ENCODE data around the gene SPRN. TPM values are rescaled to one million over a fixed set of nuclear protein-coding genes. Genes with fewer than 3 reads are reported as not detected.
A peak's percentile ranks its signal among the peaks of the same experiment; 100 is the strongest.

SPRN gene
- total RNA-seq, 1 experiment from 2014 or later, result not detected

- peak; percentile 61 for DNase-seq (ENCODE audit: low read depth)
Observed at GRCh38 chr10:133405844-133406527, 18.4 kb downstream of the SPRN start.

GRCh38 chr10:133405272-133405671 lies 19.2 kb downstream of the SPRN start:
- DNase-seq (ENCODE audit: low read depth), result no peak

GRCh38 chr10:133403784-133404183 lies 20.6 kb downstream of the SPRN start:
- DNase-seq (ENCODE audit: low read depth), result no peak

- DNase-seq (ENCODE audit: low read depth), result no peak
Observed at GRCh38 chr10:133403359-133403758, 21.1 kb downstream of the SPRN start.

- DNase-seq (ENCODE audit: low read depth), result no peak
Observed at GRCh38 chr10:133401981-133402725, 22.3 kb downstream of the SPRN start.

GRCh38 chr10:133401500-133401899 lies 22.9 kb downstream of the SPRN start:
- no peak for DNase-seq (ENCODE audit: low read depth)

GRCh38 chr10:133400624-133401424 lies 23.6 kb downstream of the SPRN start:
- no peak for DNase-seq (ENCODE audit: low read depth)

- no peak for DNase-seq (ENCODE audit: low read depth)
Observed at GRCh38 chr10:133399123-133399601, 25.3 kb downstream of the SPRN start.

- DNase-seq (ENCODE audit: low read depth), result no peak
Observed at GRCh38 chr10:133397938-133398337, 26.5 kb downstream of the SPRN start.

GRCh38 chr10:133396035-133396624 lies 28.3 kb downstream of the SPRN start:
- DNase-seq (ENCODE audit: low read depth), result no peak

GRCh38 chr10:133394801-133395221 lies 29.6 kb downstream of the SPRN start:
- no peak for DNase-seq (ENCODE audit: low read depth)

GRCh38 chr10:133394064-133394663 lies 30.3 kb downstream of the SPRN start, which contains the start of gene MTG1:
Gene MTG1 (plus strand): TSS chr10:133394157. CDS start chr10:133394221, 64 bp downstream.
- DNase-seq (ENCODE audit: low read depth), result peak; percentile 86

GRCh38 chr10:133393401-133394063 lies 30.9 kb downstream of the SPRN start:
- no peak for DNase-seq (ENCODE audit: low read depth)

- DNase-seq (ENCODE audit: low read depth), result no peak
Observed at GRCh38 chr10:133391761-133392518, 32.5 kb downstream of the SPRN start.

- DNase-seq (ENCODE audit: low read depth), result no peak
Observed at GRCh38 chr10:133391249-133391635, 33.2 kb downstream of the SPRN start.

- no peak for DNase-seq (ENCODE audit: low read depth)
Observed at GRCh38 chr10:133390597-133391248, 33.7 kb downstream of the SPRN start.

- no peak for DNase-seq (ENCODE audit: low read depth)
Observed at GRCh38 chr10:133388973-133389818, 35.2 kb downstream of the SPRN start.

- DNase-seq (ENCODE audit: low read depth), result no peak
Observed at GRCh38 chr10:133388236-133388972, 36.0 kb downstream of the SPRN start.
